Thyroid gland (tissue), 4 donors: ENCODE data around the gene ZDBF2. TPM values are rescaled to one million over a fixed set of nuclear protein-coding genes. Genes with fewer than 3 reads are reported as not detected.

Experiments used
- DNase-seq, 2 donors: peaks; one replicate each; pipeline ENCODE4 v3.0.0-alpha.2; 2019
- H3K27ac ChIP-seq, 3 donors: fragments of 200-600 bp; sonication (generic); 1 replicate in 2 of 3; 2 replicates in 1 of 3; pipeline ENCODE4 v1.5.1; 2016 to 2019; ENCODE audit warnings: mild to moderate bottlenecking in 1 of 3, moderate library complexity in 1 of 3
- H3K27me3 ChIP-seq: fragments of 200-600 bp; sonication (generic); one replicate; pipeline ENCODE4 v1.5.1; 2019
- H3K36me3 ChIP-seq, 2 donors: fragments of 200-600 bp; sonication (generic); one replicate each; pipeline ENCODE4 v1.5.1; 2016 to 2019
- H3K4me1 ChIP-seq, 2 donors: fragments of 200-600 bp; sonication (generic); one replicate each; pipeline ENCODE4 v1.5.1; 2017 to 2019
- H3K4me3 ChIP-seq, 3 donors: fragments of 200-600 bp; sonication (generic); replicated peaks in 1 of 3; 1 replicate in 2 of 3; 2 replicates in 1 of 3; pipeline ENCODE4 v1.5.1; 2016; ENCODE audit warnings: mild to moderate bottlenecking in 1 of 3
- H3K9me3 ChIP-seq: fragments of 200-600 bp; sonication (generic); one replicate; pipeline ENCODE4 v1.5.1; 2017
- POLR2A ChIP-seq, 2 donors: fragments of 450-650 bp; IDR thresholded peaks; one replicate each; pipeline ENCODE4 v1.6.1; 2017; ENCODE audit warnings: antibody characterized with exemption in 2 of 2, mild to moderate bottlenecking in 2 of 2, moderate library complexity in 1 of 2
- WGBS, 2 donors: methylation state at CpG; one replicate each; pipeline ENCODE4 v1.1.5; 2017; 5-methylcytosine and 5-hydroxymethylcytosine counted together
- intact Hi-C: fragments of 100-400 bp; cut with DNase I; formaldehyde crosslinking; loops from one replicate; pipeline ENCODE4 v1.15.1; 2023
- total RNA-seq, 4 donors: library from RNA; depleted of rRNA; stranded (reverse); fragments of >200 nt; gene quantifications; one replicate each; pipeline ENCODE4 v1.2.3, GENCODE V29; 2016
- TF ChIP-seq, protein P1 (sequence below), 6 experiments: fragments of 200-600 bp in 3 of 6; fragments of 450-650 bp in 3 of 6; sonication (generic) in 3 of 6; IDR thresholded peaks; one replicate each; pipeline ENCODE4 v1.5.1; 2016 to 2019; ENCODE audit warnings: antibody characterized with exemption in 6 of 6, mild to moderate bottlenecking in 2 of 6, inconsistent platforms in 1 of 6, moderate library complexity in 1 of 6

The ZDBF2 gene
- total RNA-seq, 4 donors from 2014 or later, result 11.0 to 20.9 (median 14.6) TPM

DNA sequence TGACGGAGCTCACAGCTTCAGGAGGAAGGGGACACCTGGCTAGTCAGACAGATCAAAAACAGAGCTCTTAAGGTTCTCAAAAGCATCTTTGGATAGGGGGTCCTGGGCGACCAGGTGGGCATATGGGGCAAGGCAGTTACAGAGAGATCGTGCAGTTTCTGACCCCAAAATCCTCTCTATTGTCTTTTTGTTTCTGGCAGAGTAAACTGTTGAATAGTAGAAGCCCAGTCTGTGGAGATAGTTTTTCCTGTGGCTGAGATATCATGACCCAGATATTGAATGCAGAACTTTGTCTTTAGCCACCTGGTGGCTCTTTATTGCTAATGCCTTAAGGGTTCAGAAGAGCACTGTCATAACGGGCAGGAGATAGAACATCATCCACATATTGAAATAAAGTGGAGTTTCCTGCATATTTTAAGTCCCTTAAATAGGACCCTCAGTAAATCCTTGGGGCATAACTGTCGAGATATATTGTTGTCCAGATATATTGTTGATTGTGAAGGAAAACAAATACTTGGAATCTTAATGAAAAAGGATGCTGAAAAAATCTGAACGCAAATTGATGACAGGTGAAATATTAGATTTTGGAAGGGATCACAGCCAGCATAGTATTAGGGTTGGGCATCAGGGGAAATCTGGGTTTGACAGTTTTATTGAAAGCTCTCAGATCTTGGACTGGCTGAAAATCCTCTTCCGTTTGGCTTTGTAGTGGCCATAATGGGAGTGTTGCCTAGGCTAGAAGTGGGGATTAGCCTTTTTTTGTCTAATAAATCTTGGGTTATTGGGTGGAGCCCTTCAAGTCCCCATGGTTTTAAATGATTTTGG, 14.1 kb upstream of the ZDBF2 start:
- intact Hi-C loops, result no loop called here
- H3K36me3 ChIP-seq, result no peaks in the 10 kb centered on the region
- peaks cover 19% of the 10 kb centered on the region for H3K27me3 ChIP-seq
- DNase-seq, result no peak
- 27 to 28% methylated on average over 5 to 7 of the region's 7 CpGs for WGBS, 2 donors
- TF ChIP-seq, protein P1, sequence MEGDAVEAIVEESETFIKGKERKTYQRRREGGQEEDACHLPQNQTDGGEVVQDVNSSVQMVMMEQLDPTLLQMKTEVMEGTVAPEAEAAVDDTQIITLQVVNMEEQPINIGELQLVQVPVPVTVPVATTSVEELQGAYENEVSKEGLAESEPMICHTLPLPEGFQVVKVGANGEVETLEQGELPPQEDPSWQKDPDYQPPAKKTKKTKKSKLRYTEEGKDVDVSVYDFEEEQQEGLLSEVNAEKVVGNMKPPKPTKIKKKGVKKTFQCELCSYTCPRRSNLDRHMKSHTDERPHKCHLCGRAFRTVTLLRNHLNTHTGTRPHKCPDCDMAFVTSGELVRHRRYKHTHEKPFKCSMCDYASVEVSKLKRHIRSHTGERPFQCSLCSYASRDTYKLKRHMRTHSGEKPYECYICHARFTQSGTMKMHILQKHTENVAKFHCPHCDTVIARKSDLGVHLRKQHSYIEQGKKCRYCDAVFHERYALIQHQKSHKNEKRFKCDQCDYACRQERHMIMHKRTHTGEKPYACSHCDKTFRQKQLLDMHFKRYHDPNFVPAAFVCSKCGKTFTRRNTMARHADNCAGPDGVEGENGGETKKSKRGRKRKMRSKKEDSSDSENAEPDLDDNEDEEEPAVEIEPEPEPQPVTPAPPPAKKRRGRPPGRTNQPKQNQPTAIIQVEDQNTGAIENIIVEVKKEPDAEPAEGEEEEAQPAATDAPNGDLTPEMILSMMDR (IDR thresholded peaks at IDR 0.05), result peak in 2 of 6 experiments; percentile 30 to 31
- TF ChIP-seq POLR2A (IDR thresholded peaks at IDR 0.05), result no peak
- no peaks in the 10 kb centered on the region for H3K4me1 ChIP-seq
- no peak overlapping the region for H3K27ac ChIP-seq
- no peak overlapping the region for H3K4me3 ChIP-seq
- H3K9me3 ChIP-seq, result no peaks in the 10 kb centered on the region

DNA sequence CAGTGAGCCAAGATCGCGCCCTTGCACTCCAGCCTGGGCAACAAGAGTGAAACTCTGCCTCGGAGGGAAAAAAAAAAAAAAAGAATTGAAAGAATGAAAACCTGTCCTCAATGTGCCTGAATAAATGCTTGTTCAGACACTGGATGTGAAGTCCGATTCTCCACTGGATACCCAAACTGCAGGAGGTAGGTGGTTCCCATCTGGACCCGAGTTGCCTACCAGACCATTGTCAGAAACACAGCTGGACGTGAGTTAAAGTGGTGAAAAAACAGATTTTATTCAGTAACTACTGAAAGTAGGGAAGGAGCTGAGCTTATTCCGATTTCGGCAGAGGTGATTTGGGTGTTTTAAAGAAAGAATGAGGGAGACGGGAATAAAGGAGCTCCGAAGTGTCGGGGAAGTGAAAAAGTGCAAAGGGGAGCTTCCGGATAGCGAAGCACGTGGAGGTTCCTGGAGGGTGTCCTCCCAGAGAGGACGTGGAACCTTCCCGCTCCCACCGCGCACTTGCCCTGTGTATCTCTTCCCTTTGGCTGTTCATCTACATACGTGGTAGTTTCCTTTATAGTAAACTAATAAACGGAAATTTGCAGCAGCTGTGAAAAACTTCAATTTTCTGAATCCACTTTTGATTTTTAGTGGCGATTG, 10.4 kb upstream of the ZDBF2 start:
- TF ChIP-seq, protein P1 (IDR thresholded peaks at IDR 0.05), result no peak
- TF ChIP-seq POLR2A (IDR thresholded peaks at IDR 0.05), result no peak
- DNase-seq, result no peak
- H3K27me3 ChIP-seq, result peaks cover 16% of the 10 kb centered on the region
- H3K36me3 ChIP-seq, result no peaks in the 10 kb centered on the region
- H3K9me3 ChIP-seq, result no peaks in the 10 kb centered on the region
- intact Hi-C loops, result no loop called here
- no peaks in the 10 kb centered on the region for H3K4me1 ChIP-seq
- 48 to 49% methylated on average over 21 of the region's 21 CpGs for WGBS, 2 donors
- H3K4me3 ChIP-seq, result no peak overlapping the region
- no peak overlapping the region for H3K27ac ChIP-seq

DNA sequence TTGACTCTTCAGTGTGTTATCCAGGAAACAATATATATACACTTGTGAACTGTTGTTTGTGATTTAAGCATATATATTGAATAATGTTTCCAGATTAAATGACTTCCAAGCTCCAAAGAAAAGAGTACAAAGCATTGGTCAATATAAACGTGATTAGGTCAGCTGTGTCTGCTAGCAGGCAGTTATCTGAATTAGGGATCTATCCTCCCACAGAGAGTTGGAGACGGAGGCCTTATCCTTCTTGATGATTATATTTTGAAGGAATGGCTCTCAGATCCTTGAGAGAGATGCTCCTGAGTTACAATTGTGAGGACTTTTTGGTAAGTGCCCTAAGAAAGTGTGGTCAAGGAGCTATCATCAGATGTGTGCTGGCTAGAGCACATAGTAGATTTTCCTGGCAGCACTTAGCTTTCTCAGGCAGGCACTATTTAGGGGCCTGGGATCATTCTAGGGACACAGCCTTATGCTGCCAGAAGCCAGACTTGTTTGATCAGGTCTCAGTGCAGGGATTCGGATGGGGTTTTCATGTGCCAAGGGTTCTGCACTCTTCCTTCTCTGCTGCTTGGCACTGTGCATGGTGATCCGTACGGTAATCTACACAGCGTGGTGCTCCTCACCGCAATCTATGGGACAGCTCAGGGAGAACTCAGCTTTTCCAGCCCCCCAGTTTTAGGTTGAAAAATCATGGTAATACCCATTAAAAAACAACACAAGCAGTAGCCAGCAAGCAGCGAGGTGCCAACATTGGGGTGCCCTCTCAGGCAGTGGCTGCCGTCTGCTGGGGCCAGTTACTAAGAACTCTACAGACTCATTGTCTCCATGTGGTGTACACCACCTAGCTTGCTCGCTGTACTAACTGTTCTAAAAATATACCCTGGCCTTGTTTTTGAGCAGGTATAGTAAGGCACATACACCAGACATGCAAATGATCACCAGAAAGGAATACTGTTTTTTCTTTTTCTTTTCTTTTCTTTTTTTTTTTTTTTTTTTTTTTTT, 8.0 kb upstream of the ZDBF2 start:
- WGBS, 2 donors, result 42 to 53% methylated on average over 7 to 10 of the region's 10 CpGs

DNA sequence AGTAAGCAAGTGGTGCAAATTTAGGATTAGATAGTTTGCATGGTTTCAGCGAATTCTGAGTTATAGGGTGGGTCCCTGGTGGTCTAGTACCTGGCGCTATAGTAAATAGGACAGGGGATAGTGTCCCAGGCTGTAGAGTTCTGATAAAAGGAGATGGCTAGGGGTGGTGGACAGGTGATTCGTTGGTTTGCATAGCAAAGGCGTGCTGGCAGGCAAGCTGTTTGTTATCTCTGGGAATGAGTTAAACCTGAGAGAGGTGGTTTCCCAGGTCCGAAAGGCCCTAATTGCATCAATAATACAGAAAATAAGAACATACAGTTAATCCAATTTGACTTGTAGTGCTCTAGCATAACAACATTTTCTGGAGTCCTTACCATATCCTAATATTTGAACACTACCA, 6.9 kb upstream of the ZDBF2 start:
- Histone ChIP-seq H3K36me3 (no peaks in the 10 kb centered on the region), H3K9me3 (no peaks in the 10 kb centered on the region), H3K27ac (no peak overlapping the region), H3K27me3 (peaks cover 16% of the 10 kb centered on the region), H3K4me3 (no peak overlapping the region), H3K4me1 (no peaks in the 10 kb centered on the region)
- no peak for DNase-seq
- intact Hi-C loops, result no loop called here
- TF ChIP-seq, protein P1 (IDR thresholded peaks at IDR 0.05), result no peak
- no peak for TF ChIP-seq POLR2A (IDR thresholded peaks at IDR 0.05)
- 37 to 52% methylated on average over 5 of the region's 5 CpGs for WGBS, 2 donors

More for the DNA sequence above, 8.0 kb upstream of the ZDBF2 start:
- H3K9me3 ChIP-seq, result no peaks in the 10 kb centered on the region
- H3K36me3 ChIP-seq, result no peaks in the 10 kb centered on the region
- peaks cover 16% of the 10 kb centered on the region for H3K27me3 ChIP-seq
- H3K27ac ChIP-seq, result no peak overlapping the region
- TF ChIP-seq, protein P1 (IDR thresholded peaks at IDR 0.05), result no peak
- TF ChIP-seq POLR2A (IDR thresholded peaks at IDR 0.05), result no peak
- intact Hi-C loops, result no loop called here
- DNase-seq, result no peak
- H3K4me3 ChIP-seq, result no peak overlapping the region
- no peaks in the 10 kb centered on the region for H3K4me1 ChIP-seq
